Caco-2 (cell line): Measurements from ENCODE around the gene SNAI3. TPM values are rescaled to one million over a fixed set of nuclear protein-coding genes. Genes with fewer than 3 reads are reported as not detected.
A peak's percentile ranks its signal among the peaks of the same experiment; 100 is the strongest.

Experiments used
- BruUV-seq: library from RNA; stranded (reverse); fragments of 400-500 nt; replicated peaks from 2 replicates; lab custom pipeline; 2021; lab: Mats Ljungman, UMichigan
- CTCF ChIA-PET: fragments of 300-600 bp; sonication (Branson Sonifier 250); formaldehyde crosslinking; loops from one replicate; lab custom pipeline; 2022; ENCODE audit warnings: antibody characterized with exemption; lab: Charles Lee
- POLR2A ChIA-PET: fragments of 300-600 bp; sonication (Branson Sonifier 250); formaldehyde crosslinking; loops from one replicate; lab custom pipeline; 2022; ENCODE audit warnings: antibody characterized with exemption; lab: Charles Lee
- DNase-seq, 2 experiments: peaks; one replicate each; pipeline versions ENCODE4 v3.0.0 to v3.0.0-alpha.2; 2020 to 2022
- H3K27me3 ChIP-seq: replicated peaks from 2 replicates; pipeline ENCODE4 v1.6.0; 2011; ENCODE audit warnings: low read length; ENCODE audit not compliant: control insufficient read depth, insufficient read depth
- H3K36me3 ChIP-seq: 2 replicates; pipeline ENCODE4 v1.5.1; 2011; ENCODE audit warnings: low read length; ENCODE audit not compliant: control insufficient read depth, insufficient read depth
- H3K4me1 ChIP-seq: fragments of 250-450 bp; sonication (Bioruptor Pico); 2 replicates; pipeline ENCODE4 v1.5.1; 2020; ENCODE audit warnings: mild to moderate bottlenecking
- H3K4me3 ChIP-seq: 2 replicates; pipeline ENCODE4 v1.5.1; 2011; ENCODE audit warnings: low read depth, mild to moderate bottlenecking, control low read depth, low read length
- H3K9me3 ChIP-seq: fragments of 250-450 bp; sonication (Bioruptor Pico); 2 replicates; pipeline ENCODE4 v1.5.1; 2020; ENCODE audit warnings: mild to moderate bottlenecking, moderate library complexity
- H3K27ac Mint-ChIP-seq: one replicate; pipeline ENCODE4 v1.8.0; 2022; ENCODE audit warnings: mixed read lengths; ENCODE audit not compliant: unreplicated experiment
- H3K27me3 Mint-ChIP-seq: one replicate; pipeline ENCODE4 v1.8.0; 2022; ENCODE audit warnings: mixed read lengths; ENCODE audit not compliant: insufficient read depth, unreplicated experiment
- H3K36me3 Mint-ChIP-seq: one replicate; pipeline ENCODE4 v1.8.0; 2022; ENCODE audit warnings: mild to moderate bottlenecking, mixed read lengths; ENCODE audit not compliant: insufficient read depth, unreplicated experiment
- H3K4me1 Mint-ChIP-seq: one replicate; pipeline ENCODE4 v1.8.0; 2022; ENCODE audit warnings: low read depth, mixed read lengths; ENCODE audit not compliant: unreplicated experiment
- H3K4me3 Mint-ChIP-seq: one replicate; pipeline ENCODE4 v1.8.0; 2022; ENCODE audit warnings: mild to moderate bottlenecking, moderate library complexity, mixed read lengths; ENCODE audit not compliant: unreplicated experiment
- H3K9me3 Mint-ChIP-seq: one replicate; pipeline ENCODE4 v1.8.0; 2022; ENCODE audit warnings: mixed read lengths; ENCODE audit not compliant: unreplicated experiment
- intact Hi-C: fragments of 100-400 bp; cut with micrococcal nuclease; formaldehyde crosslinking; loops from one replicate; pipeline ENCODE4 v1.10.0; 2022; ENCODE audit not compliant: unreplicated experiment
- microRNA-seq: library from miRNA; unstranded; fragments of <30 nt; microRNA quantifications from one replicate; pipeline ENCODE4 v1.2.0, GENCODE V29; 2022
- total RNA-seq: library from RNA; stranded (reverse); gene quantifications from 2 replicates; pipeline ENCODE4 v1.2.3, GENCODE V29; 2022
- TF ChIP-seq, protein P1 (sequence below), 2 experiments: fragments of 200-600 bp in 1 of 2; IDR thresholded peaks; 1 replicate in 1 of 2; 2 replicates in 1 of 2; pipeline versions ENCODE4 v1.5.1 to v1.8.0; 2011 to 2022; ENCODE audit warnings: antibody characterized with exemption in 1 of 2, control low read depth in 1 of 2, inconsistent platforms in 1 of 2, low read depth in 1 of 2, low read length in 1 of 2, mild to moderate bottlenecking in 1 of 2, moderate library complexity in 1 of 2; ENCODE audit not compliant: insufficient read depth in 1 of 2, severe bottlenecking in 1 of 2, unreplicated experiment in 1 of 2

Gene SNAI3
- total RNA-seq, 1 experiment from 2014 or later = 3.5 TPM

DNA sequence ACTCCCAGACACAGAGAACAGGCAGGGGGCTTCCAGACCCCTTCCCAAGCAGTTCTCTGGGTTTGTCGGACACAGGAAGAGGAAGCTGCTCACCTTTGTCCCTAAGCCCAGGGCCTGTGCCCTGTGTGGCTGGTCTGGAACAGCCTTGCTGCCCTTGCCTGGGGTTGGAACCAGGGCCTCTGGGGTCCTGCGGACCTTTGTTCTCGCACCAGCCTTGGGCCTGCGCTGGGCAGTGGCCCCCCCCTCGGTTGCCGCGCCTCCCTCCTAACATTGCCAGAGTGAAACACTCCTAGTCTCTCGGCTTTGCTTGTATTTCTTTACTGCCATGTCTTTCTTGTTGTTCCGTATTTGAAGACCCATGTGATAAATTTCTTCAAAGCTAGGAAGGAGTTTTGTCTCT lies 56.5 kb downstream of the SNAI3 start:
- H3K27me3 Mint-ChIP-seq = no peaks in the 10 kb centered on the region

DNA sequence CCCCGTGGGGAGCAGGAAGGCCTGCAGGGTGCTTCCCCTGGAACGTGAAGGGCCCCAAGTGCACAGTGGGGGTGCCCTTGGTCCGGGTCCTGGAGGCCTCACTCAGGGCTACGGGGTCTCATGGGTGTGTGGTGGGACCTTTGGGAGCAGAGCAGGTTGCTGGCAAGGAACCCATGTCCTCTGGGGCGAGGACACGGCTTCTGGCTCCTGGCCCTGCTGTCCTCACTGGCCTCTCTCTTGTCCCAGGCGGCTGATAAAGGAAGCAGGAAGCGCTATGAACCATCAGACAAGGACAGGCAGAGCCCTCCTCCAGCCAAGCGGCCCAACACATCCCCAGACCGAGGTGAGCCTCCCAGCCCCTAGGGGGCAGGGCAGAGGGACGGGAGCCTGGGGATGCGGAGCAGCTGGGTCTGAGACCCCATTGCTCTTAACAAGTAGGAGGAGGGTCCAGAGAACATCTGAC lies 57.8 kb downstream of the SNAI3 start:
- peak; percentile 60 to 77 for DNase-seq
- no peaks in the 10 kb centered on the region for H3K27me3 Mint-ChIP-seq
- no peak overlapping the region for H3K4me3 ChIP-seq
- intact Hi-C loops = no loop called here
- TF ChIP-seq, protein P1, sequence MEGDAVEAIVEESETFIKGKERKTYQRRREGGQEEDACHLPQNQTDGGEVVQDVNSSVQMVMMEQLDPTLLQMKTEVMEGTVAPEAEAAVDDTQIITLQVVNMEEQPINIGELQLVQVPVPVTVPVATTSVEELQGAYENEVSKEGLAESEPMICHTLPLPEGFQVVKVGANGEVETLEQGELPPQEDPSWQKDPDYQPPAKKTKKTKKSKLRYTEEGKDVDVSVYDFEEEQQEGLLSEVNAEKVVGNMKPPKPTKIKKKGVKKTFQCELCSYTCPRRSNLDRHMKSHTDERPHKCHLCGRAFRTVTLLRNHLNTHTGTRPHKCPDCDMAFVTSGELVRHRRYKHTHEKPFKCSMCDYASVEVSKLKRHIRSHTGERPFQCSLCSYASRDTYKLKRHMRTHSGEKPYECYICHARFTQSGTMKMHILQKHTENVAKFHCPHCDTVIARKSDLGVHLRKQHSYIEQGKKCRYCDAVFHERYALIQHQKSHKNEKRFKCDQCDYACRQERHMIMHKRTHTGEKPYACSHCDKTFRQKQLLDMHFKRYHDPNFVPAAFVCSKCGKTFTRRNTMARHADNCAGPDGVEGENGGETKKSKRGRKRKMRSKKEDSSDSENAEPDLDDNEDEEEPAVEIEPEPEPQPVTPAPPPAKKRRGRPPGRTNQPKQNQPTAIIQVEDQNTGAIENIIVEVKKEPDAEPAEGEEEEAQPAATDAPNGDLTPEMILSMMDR (IDR thresholded peaks at IDR 0.05; ENCODE audit: insufficient read depth in 1 of 2, low read depth in 1 of 2, low read length in 1 of 2, severe bottlenecking in 1 of 2, unreplicated experiment in 1 of 2) = peak; percentile 52 to 63
- peaks cover 6% of the 10 kb centered on the region for H3K36me3 ChIP-seq
- H3K9me3 Mint-ChIP-seq = no peaks in the 10 kb centered on the region
- H3K9me3 ChIP-seq = no peaks in the 10 kb centered on the region
- peaks cover 97% of the 10 kb centered on the region for H3K36me3 Mint-ChIP-seq
- H3K4me3 Mint-ChIP-seq = no peak overlapping the region
- POLR2A ChIA-PET = interaction anchor here (1.0 kb wide), 1 partner anchor 9 kb away, joined by 4 read pairs; no protein-coding TSS in a partner anchor
- H3K4me1 Mint-ChIP-seq = no peaks in the 10 kb centered on the region
- no TSS peak for BruUV-seq
- H3K27ac Mint-ChIP-seq = no peak overlapping the region
- H3K4me1 ChIP-seq = no peaks in the 10 kb centered on the region
- CTCF ChIA-PET = interaction anchor here (0.6 kb wide), 1 partner anchor 211 kb away, joined by 4 read pairs; no protein-coding TSS in a partner anchor
- no peaks in the 10 kb centered on the region for H3K27me3 ChIP-seq

More for the DNA sequence above, 56.5 kb downstream of the SNAI3 start:
- Mint-ChIP-seq H3K4me3 (no peak overlapping the region), H3K27ac (no peak overlapping the region), H3K4me1 (no peaks in the 10 kb centered on the region), H3K36me3 (peaks cover 96% of the 10 kb centered on the region), H3K9me3 (no peaks in the 10 kb centered on the region)
- intact Hi-C loops = no loop called here
- TF ChIP-seq, protein P1 (IDR thresholded peaks at IDR 0.05; ENCODE audit: insufficient read depth in 1 of 2, low read depth in 1 of 2, low read length in 1 of 2, severe bottlenecking in 1 of 2, unreplicated experiment in 1 of 2) = no peak
- no TSS peak for BruUV-seq
- no peaks in the 10 kb centered on the region for H3K9me3 ChIP-seq
- peaks cover 6% of the 10 kb centered on the region for H3K36me3 ChIP-seq
- no peak overlapping the region for H3K4me3 ChIP-seq
- no peaks in the 10 kb centered on the region for H3K4me1 ChIP-seq
- CTCF ChIA-PET = interaction anchor here (0.6 kb wide), 1 partner anchor 92 kb away, joined by 7 read pairs; no protein-coding TSS in a partner anchor
- DNase-seq = no peak
- POLR2A ChIA-PET = no interaction called here
- no peaks in the 10 kb centered on the region for H3K27me3 ChIP-seq

Small RNAs within 50 kb of the gene (microRNA-seq; reads per million reads assigned to microRNA genes)
- gene MIR4722 = 1.5 reads per million

Other genes with a start within 250 kb of the SNAI3 start
- gene ZFPM1, start 233.2 kb downstream of the SNAI3 start, total RNA-seq = 24.1 and 25.9 TPM in 2 replicates
- gene ZC3H18, start 116.1 kb downstream of the SNAI3 start, total RNA-seq = 82.0 and 91.9 TPM in 2 replicates
- not detected in 2 replicates for gene IL17C, start 47.9 kb downstream of the SNAI3 start, total RNA-seq
- gene CYBA, start 35.5 kb downstream of the SNAI3 start, total RNA-seq = 351 and 377 TPM in 2 replicates
- 127 and 141 TPM in 2 replicates for gene MVD, start 23.4 kb downstream of the SNAI3 start, total RNA-seq
- 37.3 and 40.4 TPM in 2 replicates for gene RNF166, start 19.9 kb upstream of the SNAI3 start, total RNA-seq
- gene CTU2, start 20.0 kb upstream of the SNAI3 start, total RNA-seq = 44.3 and 54.9 TPM in 2 replicates
- gene PIEZO1, start 98.7 kb upstream of the SNAI3 start, total RNA-seq = 248 and 284 TPM in 2 replicates
- gene CDT1, start 117.3 kb upstream of the SNAI3 start, total RNA-seq = 97.7 and 98.0 TPM in 2 replicates
- gene APRT, start 125.4 kb upstream of the SNAI3 start, total RNA-seq = 251 and 268 TPM in 2 replicates
- gene GALNS, start 170.4 kb upstream of the SNAI3 start, total RNA-seq = 55.3 and 57.8 TPM in 2 replicates
- gene TRAPPC2L, start 170.6 kb upstream of the SNAI3 start, total RNA-seq = 179 and 181 TPM in 2 replicates
- not detected in 2 replicates for gene PABPN1L, start 180.2 kb upstream of the SNAI3 start, total RNA-seq